ENCODE data around the gene IRAK2.

DNA sequence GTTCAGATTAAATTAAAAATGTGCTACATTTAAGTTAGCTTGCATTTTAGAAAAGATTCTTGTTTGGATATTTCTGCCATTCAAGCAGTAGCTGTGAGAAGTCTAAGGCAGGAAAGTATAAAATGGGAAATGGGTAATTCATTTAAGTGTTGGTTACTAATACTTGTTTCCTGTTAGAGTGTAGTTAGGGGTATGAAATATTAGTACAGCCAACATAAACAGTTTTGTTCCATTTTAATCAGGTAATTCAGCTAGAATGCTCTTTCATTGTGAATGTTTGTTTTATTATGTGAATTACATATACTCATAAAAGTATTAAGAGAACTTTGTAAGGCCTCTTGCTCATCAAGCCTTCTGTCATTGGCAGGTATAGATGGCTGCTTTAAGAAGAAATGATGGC is 103.4 kb downstream of the IRAK2 start:
- TF ChIP-seq, protein P1, sequence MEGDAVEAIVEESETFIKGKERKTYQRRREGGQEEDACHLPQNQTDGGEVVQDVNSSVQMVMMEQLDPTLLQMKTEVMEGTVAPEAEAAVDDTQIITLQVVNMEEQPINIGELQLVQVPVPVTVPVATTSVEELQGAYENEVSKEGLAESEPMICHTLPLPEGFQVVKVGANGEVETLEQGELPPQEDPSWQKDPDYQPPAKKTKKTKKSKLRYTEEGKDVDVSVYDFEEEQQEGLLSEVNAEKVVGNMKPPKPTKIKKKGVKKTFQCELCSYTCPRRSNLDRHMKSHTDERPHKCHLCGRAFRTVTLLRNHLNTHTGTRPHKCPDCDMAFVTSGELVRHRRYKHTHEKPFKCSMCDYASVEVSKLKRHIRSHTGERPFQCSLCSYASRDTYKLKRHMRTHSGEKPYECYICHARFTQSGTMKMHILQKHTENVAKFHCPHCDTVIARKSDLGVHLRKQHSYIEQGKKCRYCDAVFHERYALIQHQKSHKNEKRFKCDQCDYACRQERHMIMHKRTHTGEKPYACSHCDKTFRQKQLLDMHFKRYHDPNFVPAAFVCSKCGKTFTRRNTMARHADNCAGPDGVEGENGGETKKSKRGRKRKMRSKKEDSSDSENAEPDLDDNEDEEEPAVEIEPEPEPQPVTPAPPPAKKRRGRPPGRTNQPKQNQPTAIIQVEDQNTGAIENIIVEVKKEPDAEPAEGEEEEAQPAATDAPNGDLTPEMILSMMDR (conservative IDR thresholded peaks at IDR 0.05) = no peak
- no peak for TF ChIP-seq ZFX (IDR thresholded peaks at IDR 0.05)
